HCT116 (cell line): ENCODE data around the gene THOC2. TPM values are rescaled to one million over a fixed set of nuclear protein-coding genes. Genes with fewer than 3 reads are reported as not detected.

Source experiments
- ATAC-seq: fragments of 200-7000 bp; cut with Tn5 transposase; 2 replicates; pipeline ENCODE4 v1.9.1; 2020; ENCODE audit warnings: mild to moderate bottlenecking, moderate library complexity
- BruUV-seq: library from RNA; stranded (reverse); fragments of 400-500 nt; replicated peaks from 2 replicates; lab custom pipeline; 2021; lab: Mats Ljungman, UMichigan
- CTCF ChIA-PET: fragments of 300-600 bp; sonication (Branson Sonifier 250); formaldehyde crosslinking; loops from one replicate; lab custom pipeline; 2021; ENCODE audit warnings: antibody characterized with exemption; lab: Charles Lee
- POLR2A ChIA-PET: fragments of 300-600, 350-600 bp; sonication (Branson Sonifier 250); formaldehyde crosslinking; loops from one replicate; lab custom pipeline; 2021; ENCODE audit warnings: antibody characterized with exemption; lab: Charles Lee
- RAD21 ChIA-PET, 2 experiments: fragments of 300-600 bp; sonication (Branson Sonifier 250); formaldehyde crosslinking; loops; one replicate each; lab custom pipeline; 2023; ENCODE audit warnings: low total read pairs in 2 of 2; ENCODE audit not compliant: uncharacterized antibody in 2 of 2, unreplicated experiment in 2 of 2, low non-redundant PET in 1 of 2; lab: Charles Lee
- DNase-seq: peaks from one replicate; pipeline ENCODE4 v3.0.0-alpha.2; 2010; ENCODE audit warnings: low read depth, low spot score
- H2AFZ ChIP-seq: fragments of 200-600 bp; shearing (Covaris generic), sonication (generic); 2 replicates; pipeline ENCODE4 v1.6.1; 2017; ENCODE audit warnings: low read depth, mixed run types, mixed read lengths, antibody characterized with exemption, low read length; ENCODE audit not compliant: poor library complexity, severe bottlenecking
- H3K27ac ChIP-seq: 2 replicates; pipeline ENCODE4 v1.5.1; 2012; ENCODE audit warnings: low read depth, low read length
- H3K27me3 ChIP-seq: fragments of 200-600 bp; sonication (generic); 2 replicates; pipeline ENCODE4 v1.6.1; 2016; ENCODE audit warnings: mixed run types, low read length, mixed read lengths; ENCODE audit not compliant: insufficient read depth
- H3K36me3 ChIP-seq, 2 experiments: fragments of 200-500 bp in 1 of 2; fragments of 200-600 bp in 1 of 2; sonication (Bioruptor generic) in 1 of 2; sonication (generic) in 1 of 2; 2 replicates each; pipeline versions ENCODE4 v1.5.1 to v1.6.1; 2014 to 2016; ENCODE audit warnings: low read length in 2 of 2, inconsistent platforms in 1 of 2, mixed read lengths in 1 of 2, mixed run types in 1 of 2; ENCODE audit not compliant: insufficient read depth in 2 of 2, control insufficient read depth in 1 of 2
- H3K4me1 ChIP-seq, 2 experiments: fragments of 200-600 bp in 1 of 2; sonication (generic) in 1 of 2; 2 replicates each; pipeline versions ENCODE4 v1.5.1 to v1.6.1; 2012 to 2017; ENCODE audit warnings: low read length in 2 of 2, inconsistent platforms in 1 of 2, mild to moderate bottlenecking in 1 of 2, mixed read lengths in 1 of 2, mixed run types in 1 of 2, moderate library complexity in 1 of 2; ENCODE audit not compliant: insufficient read depth in 2 of 2, control insufficient read depth in 1 of 2
- H3K4me2 ChIP-seq: fragments of 200-600 bp; sonication (generic); 2 replicates; pipeline ENCODE4 v1.6.1; 2017; ENCODE audit warnings: mixed run types, low read length, mixed read lengths
- H3K4me3 ChIP-seq, 2 experiments: fragments of 200-600 bp in 1 of 2; sonication (generic) in 1 of 2; replicated peaks in 1 of 2; 2 replicates each; pipeline ENCODE4 v1.5.1; 2011 to 2016; ENCODE audit warnings: low read length in 2 of 2, control low read depth in 1 of 2, low read depth in 1 of 2, mild to moderate bottlenecking in 1 of 2, mixed read lengths in 1 of 2, mixed run types in 1 of 2
- H3K79me2 ChIP-seq: fragments of 200-600 bp; sonication (generic); 2 replicates; pipeline ENCODE4 v1.6.1; 2017; ENCODE audit warnings: mild to moderate bottlenecking, mixed run types, low read length, moderate library complexity, mixed read lengths; ENCODE audit not compliant: insufficient read depth
- H3K9ac ChIP-seq: fragments of 200-600 bp; sonication (generic); 2 replicates; pipeline ENCODE4 v1.6.1; 2016; ENCODE audit warnings: low read length, mixed read lengths
- H3K9me2 ChIP-seq: fragments of 200-600 bp; sonication (generic), shearing (Covaris generic); 2 replicates; pipeline ENCODE4 v1.6.1; 2017; ENCODE audit warnings: mixed run types, mild to moderate bottlenecking, moderate library complexity; ENCODE audit not compliant: insufficient read depth
- H3K9me3 ChIP-seq, 2 experiments: fragments of 200-500 bp in 1 of 2; fragments of 200-600 bp in 1 of 2; sonication (Bioruptor generic) in 1 of 2; sonication (generic) in 1 of 2; 2 replicates each; pipeline ENCODE4 v1.6.1; 2014 to 2017; ENCODE audit warnings: low read length in 2 of 2, mixed read lengths in 2 of 2, inconsistent platforms in 1 of 2, low read depth in 1 of 2, mild to moderate bottlenecking in 1 of 2, mixed run types in 1 of 2, moderate library complexity in 1 of 2; ENCODE audit not compliant: control insufficient read depth in 1 of 2, insufficient read depth in 1 of 2
- H4K20me1 ChIP-seq: fragments of 200-600 bp; sonication (generic), shearing (Covaris generic); 2 replicates; pipeline ENCODE4 v1.6.1; 2017; ENCODE audit warnings: mixed run types, mild to moderate bottlenecking, moderate library complexity; ENCODE audit not compliant: insufficient read depth
- CBX3 ChIP-seq: IDR thresholded peaks from 2 replicates; pipeline ENCODE4 v1.6.1; 2012; ENCODE audit warnings: low read depth
- CEBPB ChIP-seq: IDR thresholded peaks from 2 replicates; pipeline ENCODE4 v1.6.1; 2012; ENCODE audit warnings: low read depth
- EGR1 ChIP-seq: IDR thresholded peaks from 2 replicates; pipeline ENCODE4 v1.6.1; 2012; ENCODE audit warnings: low read depth
- ELF1 ChIP-seq: IDR thresholded peaks from 2 replicates; pipeline ENCODE4 v1.6.1; 2012; ENCODE audit warnings: low read depth, borderline replicate concordance
- EZH2 ChIP-seq: fragments of 200-600 bp; sonication (generic); IDR thresholded peaks from 2 replicates; pipeline ENCODE4 v1.6.1; 2017; ENCODE audit warnings: antibody characterized with exemption, mixed run types
- EZH2phosphoT487 ChIP-seq: fragments of 200-600 bp; IDR thresholded peaks from 2 replicates; pipeline ENCODE4 v1.6.1; 2018; ENCODE audit warnings: antibody characterized with exemption, borderline replicate concordance
- FOSL1 ChIP-seq: IDR thresholded peaks from 2 replicates; pipeline ENCODE4 v1.6.1; 2012; ENCODE audit warnings: low read depth
- JUND ChIP-seq: IDR thresholded peaks from 2 replicates; pipeline ENCODE4 v1.6.1; 2012
- POLR2A ChIP-seq: IDR thresholded peaks from 2 replicates; pipeline ENCODE4 v1.7.0; 2011; ENCODE audit warnings: borderline replicate concordance; ENCODE audit not compliant: insufficient read depth, insufficient read length; ENCODE audit errors: extremely low read depth
- POLR2AphosphoS5 ChIP-seq: IDR thresholded peaks from 2 replicates; pipeline ENCODE4 v1.6.1; 2011; ENCODE audit warnings: mild to moderate bottlenecking, low read depth, low read length, moderate library complexity
- SIN3A ChIP-seq: IDR thresholded peaks from 2 replicates; pipeline ENCODE4 v1.6.1; 2012; ENCODE audit warnings: low read depth
- TCF7L2 ChIP-seq: IDR thresholded peaks from 2 replicates; pipeline ENCODE4 v1.7.0; 2011; ENCODE audit warnings: borderline replicate concordance, inconsistent platforms; ENCODE audit not compliant: insufficient read depth, insufficient read length; ENCODE audit errors: extremely low read depth
- YY1 ChIP-seq: IDR thresholded peaks from 2 replicates; pipeline ENCODE4 v1.6.1; 2011; ENCODE audit warnings: low read length, low read depth, moderate library complexity, mild to moderate bottlenecking; ENCODE audit not compliant: insufficient replicate concordance; ENCODE audit errors: extremely low read depth
- ZNF274 ChIP-seq: fragments of 200-500 bp; sonication (Bioruptor generic); IDR thresholded peaks from 2 replicates; pipeline ENCODE4 v1.6.1; 2014; ENCODE audit warnings: mild to moderate bottlenecking, low read depth, low read length, inconsistent platforms
- intact Hi-C: fragments of 100-400 bp; cut with micrococcal nuclease; formaldehyde crosslinking; loops from 2 replicates; pipeline ENCODE4 v1.10.0; 2022
- total RNA-seq: library from RNA; stranded (reverse); gene quantifications from one replicate; pipeline ENCODE4 v1.2.1, GENCODE V29; 2021; ENCODE audit not compliant: unreplicated experiment
- TF ChIP-seq, protein P1 (sequence below): IDR thresholded peaks from 2 replicates; pipeline ENCODE4 v1.6.1; 2012; ENCODE audit warnings: low read depth

THOC2 gene
- total RNA-seq, 1 experiment from 2014 or later, result 85.3 TPM

DNA sequence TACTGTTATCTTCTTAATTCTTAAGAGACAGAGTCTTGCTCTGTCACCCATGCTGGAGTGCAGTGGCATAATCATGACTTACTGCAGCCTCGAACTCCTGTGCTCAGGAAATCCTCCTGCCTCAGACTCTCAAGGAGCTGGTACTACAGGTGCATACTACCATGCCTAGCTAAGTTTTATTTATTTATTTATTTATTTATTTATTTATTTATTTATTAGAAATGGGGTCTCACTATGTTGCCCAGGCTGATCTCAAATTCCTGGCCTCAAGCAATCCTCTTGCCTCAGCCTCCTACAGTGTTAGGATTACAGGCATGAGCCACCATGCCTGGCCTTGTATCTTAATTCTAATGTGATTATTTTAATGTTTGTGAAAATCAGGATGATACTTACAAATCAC lies 125.6 kb downstream of the THOC2 start:
- Histone ChIP-seq H2AFZ (no peak overlapping the region), H3K9ac (no peak overlapping the region), H4K20me1 (no peaks in the 10 kb centered on the region), H3K9me3 (no peaks in the 10 kb centered on the region), H3K4me1 (no peaks in the 10 kb centered on the region), H3K4me2 (no peak overlapping the region), H3K27me3 (no peaks in the 10 kb centered on the region), H3K27ac (no peak overlapping the region), H3K4me3 (no peak overlapping the region), H3K79me2 (no peaks in the 10 kb centered on the region), H3K9me2 (no peaks in the 10 kb centered on the region), H3K36me3 (0 out of 4 replicates have a peak, but pooled peaks cover 0 to 2% of the 10 kb centered on the region in 2 experiments)
- ChIA-PET CTCF (no interaction called here), POLR2A (no interaction called here), RAD21 (no interaction called here)
- intact Hi-C loops, result no loop called here
- DNase-seq, result no peak
- no peak for ATAC-seq
- TF ChIP-seq TCF7L2 (no peak), POLR2A (no peak), EZH2 (no peak), JUND (no peak), SIN3A (no peak)
- TF ChIP-seq, protein P1, sequence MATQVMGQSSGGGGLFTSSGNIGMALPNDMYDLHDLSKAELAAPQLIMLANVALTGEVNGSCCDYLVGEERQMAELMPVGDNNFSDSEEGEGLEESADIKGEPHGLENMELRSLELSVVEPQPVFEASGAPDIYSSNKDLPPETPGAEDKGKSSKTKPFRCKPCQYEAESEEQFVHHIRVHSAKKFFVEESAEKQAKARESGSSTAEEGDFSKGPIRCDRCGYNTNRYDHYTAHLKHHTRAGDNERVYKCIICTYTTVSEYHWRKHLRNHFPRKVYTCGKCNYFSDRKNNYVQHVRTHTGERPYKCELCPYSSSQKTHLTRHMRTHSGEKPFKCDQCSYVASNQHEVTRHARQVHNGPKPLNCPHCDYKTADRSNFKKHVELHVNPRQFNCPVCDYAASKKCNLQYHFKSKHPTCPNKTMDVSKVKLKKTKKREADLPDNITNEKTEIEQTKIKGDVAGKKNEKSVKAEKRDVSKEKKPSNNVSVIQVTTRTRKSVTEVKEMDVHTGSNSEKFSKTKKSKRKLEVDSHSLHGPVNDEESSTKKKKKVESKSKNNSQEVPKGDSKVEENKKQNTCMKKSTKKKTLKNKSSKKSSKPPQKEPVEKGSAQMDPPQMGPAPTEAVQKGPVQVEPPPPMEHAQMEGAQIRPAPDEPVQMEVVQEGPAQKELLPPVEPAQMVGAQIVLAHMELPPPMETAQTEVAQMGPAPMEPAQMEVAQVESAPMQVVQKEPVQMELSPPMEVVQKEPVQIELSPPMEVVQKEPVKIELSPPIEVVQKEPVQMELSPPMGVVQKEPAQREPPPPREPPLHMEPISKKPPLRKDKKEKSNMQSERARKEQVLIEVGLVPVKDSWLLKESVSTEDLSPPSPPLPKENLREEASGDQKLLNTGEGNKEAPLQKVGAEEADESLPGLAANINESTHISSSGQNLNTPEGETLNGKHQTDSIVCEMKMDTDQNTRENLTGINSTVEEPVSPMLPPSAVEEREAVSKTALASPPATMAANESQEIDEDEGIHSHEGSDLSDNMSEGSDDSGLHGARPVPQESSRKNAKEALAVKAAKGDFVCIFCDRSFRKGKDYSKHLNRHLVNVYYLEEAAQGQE, result no peak
- no TSS peak for BruUV-seq

DNA sequence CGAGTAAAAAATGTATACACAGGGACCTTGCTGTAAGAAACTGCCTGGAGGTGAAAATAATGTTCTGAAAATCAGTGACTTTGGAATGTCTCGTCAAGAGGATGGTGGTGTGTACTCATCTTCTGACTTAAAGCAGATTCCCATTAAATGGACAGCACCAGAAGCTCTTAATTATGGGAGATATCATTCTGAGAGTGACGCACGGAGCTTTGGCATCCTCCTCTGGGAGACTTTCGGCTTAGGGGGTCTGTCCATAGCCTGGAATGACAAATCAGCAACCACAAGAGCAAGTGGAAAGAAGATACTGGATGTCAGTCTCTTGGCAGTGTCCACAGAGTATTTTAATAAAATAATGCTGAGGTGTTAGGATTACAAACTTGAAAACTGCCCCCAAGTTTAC lies 129.4 kb downstream of the THOC2 start:
- intact Hi-C loops, result no loop called here
- H3K79me2 ChIP-seq, result no peaks in the 10 kb centered on the region
- ATAC-seq, result no peak
- TF ChIP-seq EZH2phosphoT487 (no peak), CEBPB (no peak), ZNF274 (no peak), ELF1 (no peak), FOSL1 (no peak), CBX3 (no peak), POLR2AphosphoS5 (no peak), YY1 (no peak), JUND (no peak), EGR1 (no peak)
- TF ChIP-seq, protein P1, result no peak

More for the DNA sequence above, 129.4 kb downstream of the THOC2 start:
- H3K9me3 ChIP-seq, result no peaks in the 10 kb centered on the region
- CTCF ChIA-PET, result no interaction called here
- POLR2A ChIA-PET, result no interaction called here
- BruUV-seq, result no TSS peak
- H3K4me3 ChIP-seq, result no peak overlapping the region
- H4K20me1 ChIP-seq, result no peaks in the 10 kb centered on the region
- no peak overlapping the region for H2AFZ ChIP-seq
- RAD21 ChIA-PET, result no interaction called here
- no peak overlapping the region for H3K27ac ChIP-seq
- no peaks in the 10 kb centered on the region for H3K9me2 ChIP-seq
- no peak overlapping the region for H3K4me2 ChIP-seq
- H3K36me3 ChIP-seq, result peaks cover 3 to 4% of the 10 kb centered on the region in 2 experiments; a peak in 1 of 4 replicates
- no peak for DNase-seq
- H3K4me1 ChIP-seq, result no peaks in the 10 kb centered on the region
- H3K9ac ChIP-seq, result no peak overlapping the region
- H3K27me3 ChIP-seq, result no peaks in the 10 kb centered on the region
